Measurements from ENCODE around the gene PTPDC1.
"Not testable (repeated sequence)": the region's sequence is repeated elsewhere in the genome, so short reads cannot be mapped to it uniquely, and the experiment has no call there.

The PTPDC1 gene

GRCh38 chr9:94112716-94113465 is 28.6 kb downstream of the PTPDC1 start:
- no peaks in the 10 kb centered on the region for H3F3A ChIP-seq (ENCODE audit: low read depth)
- H2AFZ ChIP-seq (ENCODE audit: low read length), result no peak overlapping the region
- H4K20me1 ChIP-seq (ENCODE audit: insufficient read depth, low read length, poor library complexity, severe bottlenecking), result no peaks in the 10 kb centered on the region
- H3K27me3 ChIP-seq (ENCODE audit: insufficient read depth, low read length, poor library complexity, severe bottlenecking), result no peaks in the 10 kb centered on the region
- TF ChIP-seq CTCF (conservative IDR thresholded peaks at IDR 0.05; ENCODE audit: low read length) (no peak), EZH2phosphoT487 (IDR thresholded peaks at IDR 0.05; ENCODE audit: borderline replicate concordance) (no peak)
- H3K9me2 ChIP-seq (replicated peaks; ENCODE audit: low read depth, low read length), result no peaks in the 10 kb centered on the region
- H3K4me2 ChIP-seq (ENCODE audit: low read depth, low read length, poor library complexity, severe bottlenecking), result no peak overlapping the region
- no peaks in the 10 kb centered on the region for H3K9me3 ChIP-seq (ENCODE audit: insufficient read depth, low read depth, low read length)
- no peak overlapping the region for H3K9ac ChIP-seq (ENCODE audit: low read depth, low read length, poor library complexity, severe bottlenecking)
- no peak overlapping the region for H3K4me3 ChIP-seq (ENCODE audit: low read length, poor library complexity, severe bottlenecking)
- no peaks in the 10 kb centered on the region for H3K36me3 ChIP-seq (ENCODE audit: insufficient read depth, low read length)
- peaks cover 4% of the 10 kb centered on the region for H3K4me1 ChIP-seq (ENCODE audit: insufficient read depth, low read length, poor library complexity, severe bottlenecking)
- H3K79me2 ChIP-seq (ENCODE audit: insufficient read depth, low read length), result no peaks in the 10 kb centered on the region

GRCh38 chr9:94120088-94120487 is 35.8 kb downstream of the PTPDC1 start:
- H2AFZ ChIP-seq (ENCODE audit: low read length); H3K36me3 ChIP-seq (ENCODE audit: insufficient read depth, low read length); H3F3A ChIP-seq (ENCODE audit: low read depth); H3K4me3 ChIP-seq (ENCODE audit: low read length, poor library complexity, severe bottlenecking); H3K9ac ChIP-seq (ENCODE audit: low read depth, low read length, poor library complexity, severe bottlenecking); H3K4me1 ChIP-seq (ENCODE audit: insufficient read depth, low read length, poor library complexity, severe bottlenecking); H3K4me2 ChIP-seq (ENCODE audit: low read depth, low read length, poor library complexity, severe bottlenecking); H3K9me2 ChIP-seq (replicated peaks; ENCODE audit: low read depth, low read length); H4K20me1 ChIP-seq (ENCODE audit: insufficient read depth, low read length, poor library complexity, severe bottlenecking); H3K27me3 ChIP-seq (ENCODE audit: insufficient read depth, low read length, poor library complexity, severe bottlenecking); H3K79me2 ChIP-seq (ENCODE audit: insufficient read depth, low read length); H3K9me3 ChIP-seq (ENCODE audit: insufficient read depth, low read depth, low read length): not testable (repeated sequence)

- no peaks in the 10 kb centered on the region for H3K36me3 ChIP-seq (ENCODE audit: insufficient read depth, low read length)
- no peak overlapping the region for H3K4me3 ChIP-seq (ENCODE audit: low read length, poor library complexity, severe bottlenecking)
- H3K9me3 ChIP-seq (ENCODE audit: insufficient read depth, low read depth, low read length), result no peaks in the 10 kb centered on the region
- no peaks in the 10 kb centered on the region for H3K79me2 ChIP-seq (ENCODE audit: insufficient read depth, low read length)
- H3K4me2 ChIP-seq (ENCODE audit: low read depth, low read length, poor library complexity, severe bottlenecking), result no peak overlapping the region
- no peaks in the 10 kb centered on the region for H3F3A ChIP-seq (ENCODE audit: low read depth)
- no peaks in the 10 kb centered on the region for H3K27me3 ChIP-seq (ENCODE audit: insufficient read depth, low read length, poor library complexity, severe bottlenecking)
- H3K9me2 ChIP-seq (replicated peaks; ENCODE audit: low read depth, low read length), result no peaks in the 10 kb centered on the region
- H2AFZ ChIP-seq (ENCODE audit: low read length), result no peak overlapping the region
- H3K9ac ChIP-seq (ENCODE audit: low read depth, low read length, poor library complexity, severe bottlenecking), result no peak overlapping the region
- TF ChIP-seq EZH2phosphoT487 (IDR thresholded peaks at IDR 0.05; ENCODE audit: borderline replicate concordance) (no peak), CTCF (conservative IDR thresholded peaks at IDR 0.05; ENCODE audit: low read length) (no peak)
- H3K4me1 ChIP-seq (ENCODE audit: insufficient read depth, low read length, poor library complexity, severe bottlenecking), result no peaks in the 10 kb centered on the region
- H4K20me1 ChIP-seq (ENCODE audit: insufficient read depth, low read length, poor library complexity, severe bottlenecking), result no peaks in the 10 kb centered on the region
These were observed 36.7 kb downstream of the PTPDC1 start for GRCh38 chr9:94120854-94121376.

GRCh38 chr9:94126844-94127243 is 42.6 kb downstream of the PTPDC1 start:
- H3K4me3 ChIP-seq (ENCODE audit: low read length, poor library complexity, severe bottlenecking), result no peak overlapping the region
- no peaks in the 10 kb centered on the region for H3F3A ChIP-seq (ENCODE audit: low read depth)
- no peak overlapping the region for H3K9ac ChIP-seq (ENCODE audit: low read depth, low read length, poor library complexity, severe bottlenecking)
- H3K27me3 ChIP-seq (ENCODE audit: insufficient read depth, low read length, poor library complexity, severe bottlenecking), result no peaks in the 10 kb centered on the region
- H3K4me2 ChIP-seq (ENCODE audit: low read depth, low read length, poor library complexity, severe bottlenecking), result no peak overlapping the region
- no peaks in the 10 kb centered on the region for H3K79me2 ChIP-seq (ENCODE audit: insufficient read depth, low read length)
- H3K36me3 ChIP-seq (ENCODE audit: insufficient read depth, low read length), result no peaks in the 10 kb centered on the region
- H4K20me1 ChIP-seq (ENCODE audit: insufficient read depth, low read length, poor library complexity, severe bottlenecking), result no peaks in the 10 kb centered on the region
- peaks cover 12% of the 10 kb centered on the region; the same call in 1 of the 2 replicates for H3K9me3 ChIP-seq (ENCODE audit: insufficient read depth, low read depth, low read length)
- TF ChIP-seq CTCF (conservative IDR thresholded peaks at IDR 0.05; ENCODE audit: low read length), result no peak
- no peak for TF ChIP-seq EZH2phosphoT487 (IDR thresholded peaks at IDR 0.05; ENCODE audit: borderline replicate concordance)
- H3K9me2 ChIP-seq (replicated peaks; ENCODE audit: low read depth, low read length), result no peaks in the 10 kb centered on the region
- no peaks in the 10 kb centered on the region for H3K4me1 ChIP-seq (ENCODE audit: insufficient read depth, low read length, poor library complexity, severe bottlenecking)
- H2AFZ ChIP-seq (ENCODE audit: low read length), result no peak overlapping the region

Measured in Loucy (cell line).